ENCODE data around the gene ZP3.

DNA sequence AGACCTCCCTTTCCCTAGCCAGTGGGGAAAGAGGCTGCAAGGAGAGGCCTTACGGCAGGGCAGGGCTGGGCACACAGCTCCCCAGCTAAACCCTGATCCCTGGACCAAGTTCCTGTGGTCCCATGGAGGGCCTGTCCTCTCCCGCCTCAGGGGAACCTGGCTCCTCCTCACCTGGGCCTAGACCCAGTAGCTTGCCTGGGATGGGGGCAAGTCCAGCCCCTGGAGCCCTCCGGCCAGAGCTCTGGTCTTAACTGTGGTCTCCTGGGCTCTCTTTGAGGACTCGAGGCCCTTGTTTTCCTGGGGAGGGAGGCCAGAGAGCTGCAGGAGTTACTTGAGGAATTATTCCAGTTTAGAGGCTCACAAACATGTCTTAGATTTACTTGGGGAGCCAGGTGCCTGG lies 1.5 kb downstream of the ZP3 start:
- no peak for TF ChIP-seq EZH2 (IDR thresholded peaks at IDR 0.05; ENCODE audit: borderline replicate concordance, low read length)
- TF ChIP-seq, protein P1, sequence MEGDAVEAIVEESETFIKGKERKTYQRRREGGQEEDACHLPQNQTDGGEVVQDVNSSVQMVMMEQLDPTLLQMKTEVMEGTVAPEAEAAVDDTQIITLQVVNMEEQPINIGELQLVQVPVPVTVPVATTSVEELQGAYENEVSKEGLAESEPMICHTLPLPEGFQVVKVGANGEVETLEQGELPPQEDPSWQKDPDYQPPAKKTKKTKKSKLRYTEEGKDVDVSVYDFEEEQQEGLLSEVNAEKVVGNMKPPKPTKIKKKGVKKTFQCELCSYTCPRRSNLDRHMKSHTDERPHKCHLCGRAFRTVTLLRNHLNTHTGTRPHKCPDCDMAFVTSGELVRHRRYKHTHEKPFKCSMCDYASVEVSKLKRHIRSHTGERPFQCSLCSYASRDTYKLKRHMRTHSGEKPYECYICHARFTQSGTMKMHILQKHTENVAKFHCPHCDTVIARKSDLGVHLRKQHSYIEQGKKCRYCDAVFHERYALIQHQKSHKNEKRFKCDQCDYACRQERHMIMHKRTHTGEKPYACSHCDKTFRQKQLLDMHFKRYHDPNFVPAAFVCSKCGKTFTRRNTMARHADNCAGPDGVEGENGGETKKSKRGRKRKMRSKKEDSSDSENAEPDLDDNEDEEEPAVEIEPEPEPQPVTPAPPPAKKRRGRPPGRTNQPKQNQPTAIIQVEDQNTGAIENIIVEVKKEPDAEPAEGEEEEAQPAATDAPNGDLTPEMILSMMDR (conservative IDR thresholded peaks at IDR 0.05 in 1 of 2, IDR thresholded peaks at IDR 0.05 in 1 of 2; ENCODE audit: extremely low read depth in 1 of 2, insufficient read depth in 1 of 2, low read depth in 1 of 2, low read length in 2 of 2), result no peak
